Mesenchymal stem cell (in vitro differentiated cells and primary cell): Measurements from ENCODE around the gene PPP2R5E. TPM values are rescaled to one million over a fixed set of nuclear protein-coding genes. Genes with fewer than 3 reads are reported as not detected.

Experiments
- DNase-seq: peaks from one replicate; pipeline ENCODE4 v3.0.0-alpha.2; 2013
- H2AFZ ChIP-seq: one replicate; pipeline ENCODE4 v1.6.1; 2013; ENCODE audit warnings: low read depth, mild to moderate bottlenecking, control low read depth, inconsistent platforms, low read length, moderate library complexity
- H2AK5ac ChIP-seq: 2 replicates; pipeline ENCODE4 v1.6.1; 2013; ENCODE audit warnings: low read length, moderate library complexity, mild to moderate bottlenecking, inconsistent platforms; ENCODE audit not compliant: severe bottlenecking
- H2BK120ac ChIP-seq: one replicate; pipeline ENCODE4 v1.6.1; 2013; ENCODE audit warnings: low read depth, mild to moderate bottlenecking, inconsistent platforms, low read length, moderate library complexity
- H2BK12ac ChIP-seq, 2 experiments: one replicate each; pipeline ENCODE4 v1.6.1; 2013; ENCODE audit warnings: inconsistent platforms in 2 of 2, low read length in 2 of 2, mild to moderate bottlenecking in 2 of 2, moderate library complexity in 2 of 2, control low read depth in 1 of 2
- H2BK15ac ChIP-seq: one replicate; pipeline ENCODE4 v1.6.1; 2013; ENCODE audit warnings: mild to moderate bottlenecking, low read depth, inconsistent platforms; ENCODE audit not compliant: poor library complexity, severe bottlenecking
- H2BK5ac ChIP-seq: 2 replicates; pipeline ENCODE4 v1.6.1; 2013; ENCODE audit warnings: low read depth, mild to moderate bottlenecking, low read length, control low read depth, inconsistent platforms; ENCODE audit not compliant: poor library complexity, severe bottlenecking
- H3K14ac ChIP-seq, 2 experiments: one replicate each; pipeline ENCODE4 v1.6.1; 2013; ENCODE audit warnings: inconsistent platforms in 2 of 2, low read length in 2 of 2, control low read depth in 1 of 2, mild to moderate bottlenecking in 1 of 2, moderate library complexity in 1 of 2
- H3K18ac ChIP-seq, 2 experiments: one replicate each; pipeline ENCODE4 v1.6.1; 2013; ENCODE audit warnings: inconsistent platforms in 2 of 2, low read length in 2 of 2, control low read depth in 1 of 2, low read depth in 1 of 2, mild to moderate bottlenecking in 1 of 2
- H3K23ac ChIP-seq, 2 experiments: one replicate each; pipeline ENCODE4 v1.6.1; 2013; ENCODE audit warnings: inconsistent platforms in 2 of 2, low read length in 2 of 2, mild to moderate bottlenecking in 2 of 2, moderate library complexity in 2 of 2, control low read depth in 1 of 2
- H3K27ac ChIP-seq: 2 replicates; pipeline ENCODE4 v1.5.1; 2013; ENCODE audit warnings: mild to moderate bottlenecking, moderate library complexity, low read length, control low read depth, inconsistent platforms; ENCODE audit not compliant: poor library complexity, severe bottlenecking
- H3K27me3 ChIP-seq, 2 experiments: 2 replicates each; pipeline versions ENCODE4 v1.6.1 to v1.7.0; 2013; ENCODE audit warnings: low read length in 2 of 2, mild to moderate bottlenecking in 2 of 2, moderate library complexity in 2 of 2, control low read depth in 1 of 2, inconsistent platforms in 1 of 2; ENCODE audit not compliant: control insufficient read depth in 1 of 2, insufficient read depth in 1 of 2
- H3K36me3 ChIP-seq, 2 experiments: 2 replicates each; pipeline versions ENCODE4 v1.6.1 to v1.7.0; 2013; ENCODE audit warnings: low read length in 2 of 2, control low read depth in 1 of 2, inconsistent platforms in 1 of 2, low read depth in 1 of 2, mild to moderate bottlenecking in 1 of 2; ENCODE audit not compliant: insufficient read depth in 2 of 2, control insufficient read depth in 1 of 2
- H3K4ac ChIP-seq, 2 experiments: one replicate each; pipeline ENCODE4 v1.6.1; 2013; ENCODE audit warnings: inconsistent platforms in 2 of 2, low read length in 2 of 2, mild to moderate bottlenecking in 2 of 2, moderate library complexity in 2 of 2, control low read depth in 1 of 2, low read depth in 1 of 2
- H3K4me1 ChIP-seq: 2 replicates; pipeline ENCODE4 v1.6.1; 2013; ENCODE audit warnings: low read depth, low read length, control low read depth; ENCODE audit not compliant: control insufficient read depth, insufficient read depth
- H3K4me2 ChIP-seq: 2 replicates; pipeline ENCODE4 v1.6.1; 2013; ENCODE audit warnings: low read length, mild to moderate bottlenecking, inconsistent platforms; ENCODE audit not compliant: poor library complexity, severe bottlenecking
- H3K4me3 ChIP-seq, 2 experiments: 2 replicates each; pipeline versions ENCODE4 v1.5.1 to v1.7.0; 2013; ENCODE audit warnings: low read length in 2 of 2, mild to moderate bottlenecking in 2 of 2, control low read depth in 1 of 2, low read depth in 1 of 2; ENCODE audit not compliant: insufficient read depth in 1 of 2
- H3K79me1 ChIP-seq: replicated peaks from 2 replicates; pipeline ENCODE4 v1.6.1; 2013; ENCODE audit warnings: mild to moderate bottlenecking, control low read depth, low read length, inconsistent platforms; ENCODE audit not compliant: poor library complexity, severe bottlenecking
- H3K9ac ChIP-seq: 2 replicates; pipeline ENCODE4 v1.7.0; 2013; ENCODE audit warnings: mild to moderate bottlenecking, low read length, moderate library complexity
- H3K9me3 ChIP-seq: 2 replicates; pipeline ENCODE4 v1.7.0; 2013; ENCODE audit warnings: mild to moderate bottlenecking, low read length; ENCODE audit not compliant: control insufficient read depth
- H4K8ac ChIP-seq: one replicate; pipeline ENCODE4 v1.6.1; 2013; ENCODE audit warnings: inconsistent platforms, mild to moderate bottlenecking, low read length, moderate library complexity
- H4K91ac ChIP-seq: one replicate; pipeline ENCODE4 v1.6.1; 2013; ENCODE audit warnings: mild to moderate bottlenecking, low read length, inconsistent platforms
- WGBS: methylation state at CpG from one replicate; pipeline ENCODE4 v1.1.7; 2013; ENCODE audit warnings: mixed read lengths; 5-methylcytosine and 5-hydroxymethylcytosine counted together
- small RNA-seq: library from polyadenylated mRNA; stranded (forward); fragments of <200 nt; extraction: miRNeasy Mini kit (QIAGEN cat#:217004); gene quantifications from one replicate; pipeline ENCODE3, GENCODE V24; 2013; ENCODE audit warnings: low read depth

The PPP2R5E gene

GRCh38 chr14:63322897-63323573 is 220.1 kb downstream of the PPP2R5E start:
- no peak overlapping the region for H2BK120ac ChIP-seq
- no peaks in the 10 kb centered on the region for H3K79me1 ChIP-seq
- no peak overlapping the region for H3K9ac ChIP-seq
- H3K9me3 ChIP-seq, result no peaks in the 10 kb centered on the region
- no peaks in the 10 kb centered on the region for H3K36me3 ChIP-seq
- no peak overlapping the region for H3K4ac ChIP-seq
- no peaks in the 10 kb centered on the region for H3K4me1 ChIP-seq
- 87% methylated on average over 9 of the region's 9 CpGs for WGBS
- no peak overlapping the region for H2AFZ ChIP-seq
- no peak overlapping the region for H3K27ac ChIP-seq
- no peak overlapping the region for H3K4me3 ChIP-seq
- no peak overlapping the region for H4K91ac ChIP-seq
- H3K23ac ChIP-seq, result no peak overlapping the region
- H3K18ac ChIP-seq, result no peak overlapping the region
- no peak overlapping the region for H2BK5ac ChIP-seq
- H3K14ac ChIP-seq, result no peak overlapping the region
- peaks cover 13% of the 10 kb centered on the region in 2 experiments for H3K27me3 ChIP-seq
- H4K8ac ChIP-seq, result no peak overlapping the region
- no peak overlapping the region for H2AK5ac ChIP-seq
- H2BK12ac ChIP-seq, result no peak overlapping the region
- no peak for DNase-seq
- H3K4me2 ChIP-seq, result no peak overlapping the region
- H2BK15ac ChIP-seq, result no peak overlapping the region

DNA sequence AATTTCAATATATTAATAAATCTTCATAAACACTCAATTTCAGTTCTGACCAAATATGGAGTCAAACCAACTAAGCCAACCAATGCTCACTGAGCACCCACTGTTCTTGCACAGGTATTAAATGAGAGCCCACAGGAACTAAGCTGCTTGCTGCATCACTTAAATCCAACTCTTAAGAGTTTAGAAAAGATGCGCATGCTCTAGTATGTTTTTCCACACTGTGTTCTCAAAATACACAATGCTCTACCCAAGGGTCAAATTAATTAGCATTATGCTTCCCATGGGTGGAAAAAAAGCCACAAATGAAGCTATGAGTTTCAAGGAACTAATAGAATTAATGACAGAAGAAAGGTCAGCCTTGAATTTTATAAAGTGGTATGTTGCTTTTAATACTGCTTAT is 220.7 kb downstream of the PPP2R5E start:
- Histone ChIP-seq H2BK120ac (no peak overlapping the region), H3K4me2 (no peak overlapping the region), H3K27ac (no peak overlapping the region), H3K36me3 (no peaks in the 10 kb centered on the region), H3K79me1 (no peaks in the 10 kb centered on the region), H3K14ac (no peak overlapping the region), H2AFZ (no peak overlapping the region), H3K27me3 (peaks cover 7 to 8% of the 10 kb centered on the region in 2 experiments), H4K91ac (no peak overlapping the region), H3K4me3 (no peak overlapping the region), H2AK5ac (no peak overlapping the region), H3K4me1 (no peaks in the 10 kb centered on the region), H2BK15ac (no peak overlapping the region), H3K9ac (no peak overlapping the region), H2BK5ac (no peak overlapping the region), H3K9me3 (no peaks in the 10 kb centered on the region), H3K4ac (no peak overlapping the region), H3K23ac (no peak overlapping the region), H3K18ac (no peak overlapping the region), H4K8ac (no peak overlapping the region), H2BK12ac (no peak overlapping the region)
- 100% methylated on average over 1 of the region's 1 CpG for WGBS
- DNase-seq, result no peak

Small RNA genes lying within 50 kb of the gene (small RNA-seq; reads per million reads assigned to genes)
- gene RF00601, result not detected
